Endothelial cell of umbilical vein (primary cell): Measurements from ENCODE around the gene EHMT1. TPM values are rescaled to one million over a fixed set of nuclear protein-coding genes. Genes with fewer than 3 reads are reported as not detected.

Source experiments
- BruUV-seq: library from RNA; stranded (reverse); fragments of 400-500 nt; replicated peaks from 2 replicates; lab custom pipeline; 2021; lab: Mats Ljungman, UMichigan
- CTCF ChIA-PET: fragments of 300-600, 350-600 bp; sonication (Branson Sonifier 250); formaldehyde crosslinking; loops from one replicate; lab custom pipeline; 2021; ENCODE audit warnings: antibody characterized with exemption, inconsistent platforms; lab: Charles Lee
- POLR2A ChIA-PET: fragments of 300-600, 350-600 bp; sonication (Branson Sonifier 250); formaldehyde crosslinking; loops from one replicate; lab custom pipeline; 2021; ENCODE audit warnings: antibody characterized with exemption, inconsistent platforms; lab: Charles Lee
- DNase-seq: peaks from one replicate; pipeline ENCODE4 v3.0.0-alpha.2; 2011; ENCODE audit warnings: low read depth, low spot score
- FAIRE-seq: peaks from 2 replicates; lab custom pipeline; 2011; peaks lifted over from hg19 to GRCh38; lab: Jason Lieb, UNC
- H2AFZ ChIP-seq: 2 replicates; pipeline ENCODE4 v1.6.0; 2012; ENCODE audit warnings: low read depth, low read length, control low read depth, inconsistent platforms
- H3K27ac ChIP-seq: 2 replicates; pipeline ENCODE4 v1.5.1; 2011; ENCODE audit warnings: low read depth, mild to moderate bottlenecking, control low read depth, low read length, moderate library complexity; ENCODE audit not compliant: insufficient read depth
- H3K27me3 ChIP-seq, 2 experiments: 2 replicates each; pipeline versions ENCODE4 v1.6.0 to v1.6.1; 2011; ENCODE audit warnings: low read length in 2 of 2, mixed read lengths in 1 of 2; ENCODE audit not compliant: control insufficient read depth in 2 of 2, insufficient read depth in 2 of 2
- H3K36me3 ChIP-seq, 2 experiments: 2 replicates in 1 of 2; 3 replicates in 1 of 2; pipeline ENCODE4 v1.5.1; 2011; ENCODE audit warnings: low read length in 2 of 2, mild to moderate bottlenecking in 1 of 2, moderate library complexity in 1 of 2; ENCODE audit not compliant: control insufficient read depth in 2 of 2, insufficient read depth in 2 of 2; ENCODE audit errors: extremely low read depth in 1 of 2
- H3K4me1 ChIP-seq: 3 replicates; pipeline ENCODE4 v1.5.1; 2011; ENCODE audit warnings: mild to moderate bottlenecking, low read length; ENCODE audit not compliant: control insufficient read depth, insufficient read depth; ENCODE audit errors: extremely low read depth
- H3K4me2 ChIP-seq: 2 replicates; pipeline ENCODE4 v1.6.1; 2011; ENCODE audit warnings: low read length, control low read depth, mixed read lengths; ENCODE audit not compliant: insufficient read depth
- H3K4me3 ChIP-seq, 3 experiments: fragments of 200-600 bp in 1 of 3; sonication (generic), shearing (Covaris generic) in 1 of 3; replicated peaks in 1 of 3; 2 replicates each; pipeline ENCODE4 v1.5.1; 2011 to 2016; ENCODE audit warnings: control low read depth in 3 of 3, low read length in 3 of 3, mild to moderate bottlenecking in 2 of 3, inconsistent platforms in 1 of 3, low read depth in 1 of 3, moderate library complexity in 1 of 3; ENCODE audit not compliant: insufficient read depth in 1 of 3
- H3K79me2 ChIP-seq: 2 replicates; pipeline ENCODE4 v1.6.0; 2012; ENCODE audit warnings: low read length, inconsistent platforms; ENCODE audit not compliant: control insufficient read depth, insufficient read depth
- H3K9ac ChIP-seq: replicated peaks from 2 replicates; pipeline ENCODE3; 2011; ENCODE audit warnings: low read length, control low read depth; ENCODE audit not compliant: insufficient read depth; ENCODE audit errors: extremely low read depth
- H3K9me1 ChIP-seq: replicated peaks from 3 replicates; pipeline ENCODE4 v1.6.0; 2011; ENCODE audit warnings: mild to moderate bottlenecking, low read length; ENCODE audit not compliant: control insufficient read depth, insufficient read depth; ENCODE audit errors: extremely low read depth
- H3K9me3 ChIP-seq: replicated peaks from 2 replicates; pipeline ENCODE4 v1.5.1; 2012; ENCODE audit warnings: low read length, inconsistent platforms; ENCODE audit not compliant: control insufficient read depth, insufficient read depth
- H4K20me1 ChIP-seq: replicated peaks from 2 replicates; pipeline ENCODE3; 2011; ENCODE audit warnings: mild to moderate bottlenecking, low read length; ENCODE audit not compliant: control insufficient read depth, insufficient read depth; ENCODE audit errors: extremely low read depth
- CTCF ChIP-seq, 2 donors: IDR thresholded peaks; 1 replicate in 1 of 2; 2 replicates in 1 of 2; pipeline ENCODE4 v1.5.1; 2011; ENCODE audit warnings: low read length in 2 of 2, mild to moderate bottlenecking in 2 of 2, moderate library complexity in 2 of 2, control low read depth in 1 of 2, inconsistent platforms in 1 of 2, low read depth in 1 of 2; ENCODE audit not compliant: insufficient read depth in 1 of 2; ENCODE audit errors: extremely low read depth in 1 of 2
- EZH2 ChIP-seq: IDR thresholded peaks from 2 replicates; pipeline ENCODE4 v1.6.1; 2012; ENCODE audit warnings: borderline replicate concordance, low read depth, mild to moderate bottlenecking, moderate library complexity, low read length, inconsistent platforms; ENCODE audit not compliant: severe bottlenecking
- FOS ChIP-seq: IDR thresholded peaks from 2 replicates; pipeline ENCODE4 v1.6.1; 2011; ENCODE audit warnings: mild to moderate bottlenecking, low read length, moderate library complexity, borderline replicate concordance; ENCODE audit not compliant: insufficient read depth
- GATA2 ChIP-seq: IDR thresholded peaks from 2 replicates; pipeline ENCODE4 v1.7.0; 2011; ENCODE audit warnings: low read depth, mild to moderate bottlenecking, moderate library complexity, mixed read lengths, low read length; ENCODE audit not compliant: insufficient read length, insufficient read depth
- JUN ChIP-seq: IDR thresholded peaks from 2 replicates; pipeline ENCODE4 v1.6.1; 2011; ENCODE audit warnings: borderline replicate concordance, low read depth; ENCODE audit not compliant: insufficient read length, insufficient read depth
- MAX ChIP-seq: IDR thresholded peaks from 2 replicates; pipeline ENCODE4 v1.6.1; 2011; ENCODE audit not compliant: insufficient read depth, insufficient read length
- MYC ChIP-seq: IDR thresholded peaks from one replicate; pipeline ENCODE4 v1.6.1; 2011; ENCODE audit warnings: mild to moderate bottlenecking, low read depth, low read length
- POLR2A ChIP-seq: IDR thresholded peaks from 2 replicates; pipeline ENCODE4 v1.6.1; 2012; ENCODE audit warnings: low read depth, mild to moderate bottlenecking, control low read depth, low read length
- POLR2AphosphoS5 ChIP-seq: IDR thresholded peaks from 2 replicates; pipeline ENCODE4 v1.6.1; 2012; ENCODE audit warnings: low read depth, mild to moderate bottlenecking, control low read depth, low read length, moderate library complexity; ENCODE audit not compliant: insufficient read depth
- dilution Hi-C: fragments of 300-500 bp; cut with MboI; formaldehyde crosslinking; loops from one replicate; pipeline ENCODE4 v1.15.0; 2019; ENCODE audit warnings: low sequenced_read_pairs; ENCODE audit not compliant: extremely low pct_ligation_motif_present
- intact Hi-C: fragments of 100-400 bp; cut with micrococcal nuclease; formaldehyde crosslinking; loops from one replicate; pipeline ENCODE4 v1.10.0; 2022
- polyA plus RNA-seq, 4 experiments: library from polyadenylated mRNA; depleted of rRNA in 3 of 4; stranded (reverse) in 3 of 4; unstranded in 1 of 4; fragments of >200 nt; gene quantifications; 2 replicates each; pipeline versions ENCODE4 v1.2.1 to v1.2.3, GENCODE V29; 2011 to 2012; ENCODE audit warnings: missing spikeins in 1 of 4
- total RNA-seq: library from RNA; stranded (reverse); gene quantifications from 2 replicates; pipeline ENCODE4 v1.2.3, GENCODE V29; 2021

The EHMT1 gene
- total and polyA plus RNA-seq, 2 donors (not counting 3 experiments of a cell fraction or from before 2014, with no cell fraction given), result 48.2 to 104 TPM

GRCh38 chr9:137752426-137752825 is 133.6 kb downstream of the EHMT1 start:
- peaks cover 4 to 24% of the 10 kb centered on the region in 2 experiments for H3K36me3 ChIP-seq
- intact Hi-C loops, result loop anchor here (10.0 kb wide), 1 partner anchor 78 kb away; no protein-coding TSS in a partner anchor
- ChIA-PET POLR2A (no interaction called here), CTCF (interaction anchor here (1.8 kb wide), 1 partner anchor 79 kb away, joined by 4 read pairs; no protein-coding TSS in a partner anchor)
- H4K20me1 ChIP-seq, result no peaks in the 10 kb centered on the region
- no peak overlapping the region for H3K27ac ChIP-seq
- no peak overlapping the region for H3K9ac ChIP-seq
- no peak for TF ChIP-seq CTCF (IDR thresholded peaks at IDR 0.05; ENCODE audit: extremely low read depth in 1 of 2, insufficient read depth in 1 of 2, low read depth in 1 of 2, low read length in 2 of 2)
- no peak overlapping the region for H3K4me3 ChIP-seq
- no peak overlapping the region for H2AFZ ChIP-seq
- dilution Hi-C loops, result no loop called here
- H3K4me2 ChIP-seq, result no peak overlapping the region
- no TSS peak for BruUV-seq
- FAIRE-seq (no peak), DNase-seq (no peak)
- no peaks in the 10 kb centered on the region for H3K9me3 ChIP-seq
- H3K4me1 ChIP-seq, result no peaks in the 10 kb centered on the region
- peaks cover 3% of the 10 kb centered on the region for H3K79me2 ChIP-seq
- no peaks in the 10 kb centered on the region for H3K9me1 ChIP-seq
- H3K27me3 ChIP-seq, result no peaks in the 10 kb centered on the region

GRCh38 chr9:137753192-137753765 is 134.5 kb downstream of the EHMT1 start:
- Histone ChIP-seq H3K27me3 (no peaks in the 10 kb centered on the region), H2AFZ (no peak overlapping the region), H3K4me1 (no peaks in the 10 kb centered on the region), H4K20me1 (no peaks in the 10 kb centered on the region), H3K27ac (no peak overlapping the region), H3K9ac (no peak overlapping the region), H3K9me1 (no peaks in the 10 kb centered on the region), H3K79me2 (peaks cover 3% of the 10 kb centered on the region), H3K4me3 (no peak overlapping the region), H3K4me2 (no peak overlapping the region), H3K36me3 (peaks cover 7 to 30% of the 10 kb centered on the region in 2 experiments), H3K9me3 (no peaks in the 10 kb centered on the region)
- dilution Hi-C loops (no loop called here), intact Hi-C loops (loop anchor here (10.0 kb wide), 1 partner anchor 78 kb away; no protein-coding TSS in a partner anchor)
- BruUV-seq, result no TSS peak
- no peak for TF ChIP-seq POLR2AphosphoS5
- no peak for TF ChIP-seq POLR2A
- no peak for TF ChIP-seq FOS
- TF ChIP-seq GATA2, result no peak
- TF ChIP-seq CTCF (IDR thresholded peaks at IDR 0.05; ENCODE audit: extremely low read depth in 1 of 2, insufficient read depth in 1 of 2, low read depth in 1 of 2, low read length in 2 of 2), result no peak
- no peak for TF ChIP-seq EZH2
- TF ChIP-seq MAX, result no peak
- no peak for TF ChIP-seq JUN
- TF ChIP-seq MYC, result no peak
- ChIA-PET CTCF (no interaction called here), POLR2A (no interaction called here)
- FAIRE-seq (no peak), DNase-seq (no peak)
